Left lung (tissue), 10 donors: ENCODE results near the gene OR4E2. TPM values are rescaled to one million over a fixed set of nuclear protein-coding genes. Genes with fewer than 3 reads are reported as not detected.

Experiments used
- ATAC-seq: fragments of 200-7000 bp; cut with Tn5 transposase; one replicate; pipeline ENCODE4 v1.9.1; 2020; ENCODE audit warnings: moderate library complexity
- DNase-seq, 4 donors: peaks; one replicate each; pipeline ENCODE4 v3.0.0-alpha.2; 2013 to 2020
- H3K27ac ChIP-seq, 2 donors: fragments of 200-600 bp; sonication (generic) in 1 of 2; one replicate each; pipeline versions ENCODE4 v1.5.0 to v1.8.0; 2020 to 2021
- H3K27me3 ChIP-seq, 2 donors: fragments of 200-600 bp; sonication (generic) in 1 of 2; one replicate each; pipeline versions ENCODE4 v1.5.0 to v1.8.0; 2020 to 2021
- H3K36me3 ChIP-seq, 2 donors: fragments of 200-600 bp; sonication (generic) in 1 of 2; one replicate each; pipeline versions ENCODE4 v1.5.0 to v1.8.0; 2020 to 2021
- H3K4me1 ChIP-seq, 2 donors: fragments of 200-600 bp; one replicate each; pipeline ENCODE4 v1.8.0; 2021
- H3K4me3 ChIP-seq, 2 donors: fragments of 200-600 bp; sonication (generic) in 1 of 2; one replicate each; pipeline versions ENCODE4 v1.5.0 to v1.8.0; 2020 to 2021; ENCODE audit warnings: mild to moderate bottlenecking in 1 of 2
- H3K9me3 ChIP-seq, 2 donors: fragments of 200-600 bp; sonication (generic) in 1 of 2; one replicate each; pipeline versions ENCODE4 v1.5.0 to v1.8.0; 2020 to 2021
- CTCF ChIP-seq, 2 donors: fragments of 200-600 bp; sonication (generic) in 1 of 2; IDR thresholded peaks; one replicate each; pipeline versions ENCODE4 v1.5.0 to v1.8.0; 2021; ENCODE audit warnings: antibody characterized with exemption in 2 of 2
- intact Hi-C, 2 donors: fragments of 100-400 bp; cut with DNase I; formaldehyde crosslinking; loops; one replicate each; pipeline versions ENCODE4 v1.11.2 to v1.14.2; 2022
- polyA plus RNA-seq, 6 donors: library from polyadenylated mRNA; unstranded; fragments of 120-200 nt; gene quantifications; one replicate each; pipeline ENCODE4 v1.2.1, GENCODE V29; 2013; ENCODE audit not compliant: insufficient read length in 6 of 6
- total RNA-seq, 2 donors: library from RNA; stranded (reverse); fragmentation: NEBNext Ultra II Directional; extraction: Animal tissue kit (Norgen Biotek cat#: 25700); gene quantifications; one replicate each; pipeline ENCODE4 v1.2.1, GENCODE V29; 2021
- donor health status: DM: no; HTN: yes; CAD: no.
- donor health status: DM: no; HTN: no; CAD: no.

The OR4E2 gene
- total and polyA plus RNA-seq, 8 donors: 0.07 to 0.08 TPM; not detected in 6

- Histone ChIP-seq H3K36me3 (no peaks in the 10 kb centered on the region), H3K27me3 (no peaks in the 10 kb centered on the region), H3K4me3 (no peak overlapping the region), H3K9me3 (no peaks in the 10 kb centered on the region), H3K4me1 (no peaks in the 10 kb centered on the region), H3K27ac (no peak overlapping the region)
- no peak for TF ChIP-seq CTCF (IDR thresholded peaks at IDR 0.05)
- ATAC-seq (no peak), DNase-seq (no peak)
- intact Hi-C loops: no loop called here
These were observed 15.6 kb downstream of the OR4E2 start for GRCh38 chr14:21669284-21669683.

- Histone ChIP-seq H3K36me3 (no peaks in the 10 kb centered on the region), H3K9me3 (peaks cover 0 to 9% of the 10 kb centered on the region in 2 donors), H3K4me3 (no peak overlapping the region), H3K4me1 (no peaks in the 10 kb centered on the region), H3K27me3 (no peaks in the 10 kb centered on the region), H3K27ac (no peak overlapping the region)
- ATAC-seq: no peak
- DNase-seq: no peak
- intact Hi-C loops: no loop called here
- TF ChIP-seq CTCF (IDR thresholded peaks at IDR 0.05): no peak
These were observed 17.7 kb downstream of the OR4E2 start for GRCh38 chr14:21671371-21671770.

- Histone ChIP-seq H3K27me3 (no peaks in the 10 kb centered on the region), H3K9me3 (peaks cover 0 to 10% of the 10 kb centered on the region in 2 donors), H3K36me3 (no peaks in the 10 kb centered on the region), H3K4me1 (no peaks in the 10 kb centered on the region), H3K4me3 (no peak overlapping the region), H3K27ac (no peak overlapping the region)
- no peak for TF ChIP-seq CTCF (IDR thresholded peaks at IDR 0.05)
- DNase-seq: no peak
- intact Hi-C loops: no loop called here
- ATAC-seq: no peak
These were observed 18.5 kb downstream of the OR4E2 start for GRCh38 chr14:21672116-21672515.

GRCh38 chr14:21673718-21674117 lies 20.1 kb downstream of the OR4E2 start, which contains the start of gene OR4E1:
TSS of gene OR4E1 (minus strand) at chr14:21673818. CDS start at chr14:21670935, 2,883 bp downstream.
- no peak for TF ChIP-seq CTCF (IDR thresholded peaks at IDR 0.05)
- ATAC-seq (no peak), DNase-seq (no peak)
- Histone ChIP-seq H3K27me3 (no peaks in the 10 kb centered on the region), H3K27ac (no peak within 1 kb of the TSS), H3K9me3 (peaks cover 0 to 10% of the 10 kb centered on the region in 2 donors), H3K36me3 (no peaks in the 10 kb centered on the region), H3K4me1 (no peaks in the 10 kb centered on the region), H3K4me3 (no peak within 1 kb of the TSS)
- intact Hi-C loops: no loop called here

GRCh38 chr14:21675566-21675965 lies 21.9 kb downstream of the OR4E2 start:
- Histone ChIP-seq H3K36me3 (no peaks in the 10 kb centered on the region), H3K27me3 (no peaks in the 10 kb centered on the region), H3K27ac (no peak overlapping the region), H3K9me3 (peaks cover 0 to 10% of the 10 kb centered on the region in 2 donors), H3K4me3 (no peak overlapping the region), H3K4me1 (no peaks in the 10 kb centered on the region)
- DNase-seq: no peak
- no peak for ATAC-seq
- TF ChIP-seq CTCF (IDR thresholded peaks at IDR 0.05): no peak
- intact Hi-C loops: no loop called here
